Thymus (tissue), 11 donors: Measurements from ENCODE around the gene SPDEF. TPM values are rescaled to one million over a fixed set of nuclear protein-coding genes. Genes with fewer than 3 reads are reported as not detected.

ENCODE experiments used
- DNase-seq, 9 donors: peaks; one replicate each; pipeline ENCODE4 v3.0.0-alpha.2; 2013; ENCODE audit warnings: low spot score in 9 of 9, low read depth in 6 of 9, missing footprints in 1 of 9
- H3K27ac ChIP-seq, 2 donors: one replicate each; pipeline ENCODE4 v1.5.1; 2013; ENCODE audit warnings: control low read depth in 1 of 2, low read depth in 1 of 2, low read length in 1 of 2, mild to moderate bottlenecking in 1 of 2, moderate library complexity in 1 of 2
- H3K27me3 ChIP-seq, 2 donors: one replicate each; pipeline ENCODE4 v1.5.1; 2013; ENCODE audit warnings: low read length in 1 of 2; ENCODE audit not compliant: control insufficient read depth in 2 of 2, insufficient read depth in 1 of 2
- H3K36me3 ChIP-seq, 2 donors: one replicate each; pipeline ENCODE4 v1.5.1; 2013; ENCODE audit warnings: low read length in 1 of 2, mild to moderate bottlenecking in 1 of 2, moderate library complexity in 1 of 2; ENCODE audit not compliant: control insufficient read depth in 2 of 2, insufficient read depth in 2 of 2
- H3K4me1 ChIP-seq, 2 donors: one replicate each; pipeline ENCODE4 v1.5.1; 2013; ENCODE audit warnings: low read length in 2 of 2; ENCODE audit not compliant: control insufficient read depth in 2 of 2, insufficient read depth in 2 of 2
- H3K4me3 ChIP-seq, 2 donors: one replicate each; pipeline ENCODE4 v1.5.1; 2013; ENCODE audit warnings: low read length in 2 of 2, control low read depth in 1 of 2, mild to moderate bottlenecking in 1 of 2
- H3K9me3 ChIP-seq, 2 donors: one replicate each; pipeline ENCODE4 v1.5.1; 2013; ENCODE audit warnings: low read length in 1 of 2, mild to moderate bottlenecking in 1 of 2; ENCODE audit not compliant: control insufficient read depth in 2 of 2, insufficient read depth in 1 of 2
- WGBS: extraction: QIAGEN DNeasy Blood & Tissue Kit; methylation state at CpG from one replicate; pipeline ENCODE4 v1.1.7; 2013; 5-methylcytosine and 5-hydroxymethylcytosine counted together
- polyA plus RNA-seq: library from polyadenylated mRNA; stranded (reverse); fragments of 200-250 nt; gene quantifications from one replicate; pipeline ENCODE4 v1.2.3, GENCODE V29; 2013
- total RNA-seq: library from RNA; stranded (reverse); fragments of 120-200 nt; gene quantifications from one replicate; pipeline ENCODE4 v1.2.4, GENCODE V29; 2013
- donor health status: healthy.

SPDEF gene
- total and polyA plus RNA-seq, 2 donors, result 0.14 to 0.55 TPM

GRCh38 chr6:34553750-34554149 lies 2.4 kb downstream of the SPDEF start:
- peaks cover 0 to 31% of the 10 kb centered on the region in 2 donors for H3K4me1 ChIP-seq
- 65% methylated on average over 10 of the region's 10 CpGs for WGBS
- no peaks in the 10 kb centered on the region for H3K36me3 ChIP-seq
- no peak overlapping the region for H3K4me3 ChIP-seq
- no peak overlapping the region for H3K27ac ChIP-seq
- H3K9me3 ChIP-seq, result peaks cover 0 to 3% of the 10 kb centered on the region in 2 donors
- no peak for DNase-seq
- H3K27me3 ChIP-seq, result no peaks in the 10 kb centered on the region

GRCh38 chr6:34553146-34553545 lies 3.0 kb downstream of the SPDEF start:
- 91% methylated on average over 4 of the region's 4 CpGs for WGBS
- H3K9me3 ChIP-seq, result no peaks in the 10 kb centered on the region
- H3K36me3 ChIP-seq, result no peaks in the 10 kb centered on the region
- no peak overlapping the region for H3K4me3 ChIP-seq
- H3K4me1 ChIP-seq, result peaks cover 0 to 31% of the 10 kb centered on the region in 2 donors
- DNase-seq, result no peak
- H3K27me3 ChIP-seq, result no peaks in the 10 kb centered on the region
- H3K27ac ChIP-seq, result no peak overlapping the region

GRCh38 chr6:34552620-34553019 lies 3.5 kb downstream of the SPDEF start:
- no peaks in the 10 kb centered on the region for H3K9me3 ChIP-seq
- no peaks in the 10 kb centered on the region for H3K36me3 ChIP-seq
- H3K27ac ChIP-seq, result no peak overlapping the region
- H3K4me1 ChIP-seq, result peaks cover 0 to 31% of the 10 kb centered on the region in 2 donors
- no peak overlapping the region for H3K4me3 ChIP-seq
- H3K27me3 ChIP-seq, result no peaks in the 10 kb centered on the region
- 97% methylated on average over 5 of the region's 5 CpGs for WGBS
- DNase-seq, result no peak

GRCh38 chr6:34551720-34552119 lies 4.4 kb downstream of the SPDEF start:
- Histone ChIP-seq H3K4me1 (peaks cover 0 to 31% of the 10 kb centered on the region in 2 donors), H3K9me3 (no peaks in the 10 kb centered on the region), H3K27me3 (no peaks in the 10 kb centered on the region), H3K4me3 (no peak overlapping the region), H3K27ac (no peak overlapping the region), H3K36me3 (no peaks in the 10 kb centered on the region)
- DNase-seq, result no peak
- WGBS, result 98% methylated on average over 8 of the region's 8 CpGs

GRCh38 chr6:34549804-34550202 lies 6.3 kb downstream of the SPDEF start:
- H3K9me3 ChIP-seq, result no peaks in the 10 kb centered on the region
- H3K27me3 ChIP-seq, result no peaks in the 10 kb centered on the region
- no peak overlapping the region for H3K27ac ChIP-seq
- peaks cover 0 to 26% of the 10 kb centered on the region in 2 donors for H3K4me1 ChIP-seq
- H3K36me3 ChIP-seq, result no peaks in the 10 kb centered on the region
- DNase-seq, result no peak
- 96% methylated on average over 2 of the region's 2 CpGs for WGBS
- H3K4me3 ChIP-seq, result no peak overlapping the region

GRCh38 chr6:34549026-34549803 lies 6.9 kb downstream of the SPDEF start:
- no peak for DNase-seq
- Histone ChIP-seq H3K27me3 (no peaks in the 10 kb centered on the region), H3K4me3 (no peak overlapping the region), H3K36me3 (no peaks in the 10 kb centered on the region), H3K27ac (no peak overlapping the region), H3K4me1 (peaks cover 0 to 21% of the 10 kb centered on the region in 2 donors), H3K9me3 (no peaks in the 10 kb centered on the region)
- 94% methylated on average over 16 of the region's 16 CpGs for WGBS

GRCh38 chr6:34547701-34548644 lies 8.2 kb downstream of the SPDEF start:
- Histone ChIP-seq H3K4me3 (no peak overlapping the region), H3K27me3 (no peaks in the 10 kb centered on the region), H3K27ac (no peak overlapping the region), H3K9me3 (no peaks in the 10 kb centered on the region), H3K36me3 (no peaks in the 10 kb centered on the region), H3K4me1 (peaks cover 0 to 13% of the 10 kb centered on the region in 2 donors)
- WGBS, result 91% methylated on average over 11 of the region's 11 CpGs
- no peak for DNase-seq

- no peak overlapping the region for H3K4me3 ChIP-seq
- 42% methylated on average over 11 of the region's 11 CpGs for WGBS
- no peaks in the 10 kb centered on the region for H3K9me3 ChIP-seq
- no peaks in the 10 kb centered on the region for H3K36me3 ChIP-seq
- H3K27me3 ChIP-seq, result no peaks in the 10 kb centered on the region
- DNase-seq, result no peak
- H3K4me1 ChIP-seq, result peaks cover 0 to 13% of the 10 kb centered on the region in 2 donors
- no peak overlapping the region for H3K27ac ChIP-seq
These were observed 9.4 kb downstream of the SPDEF start for GRCh38 chr6:34546551-34547321.
